Measurements from ENCODE around the gene ITGB2. TPM values are rescaled to one million over a fixed set of nuclear protein-coding genes. Genes with fewer than 3 reads are reported as not detected.

The ITGB2 gene
- total RNA-seq, 2 experiments from 2014 or later: 242 to 247 TPM

DNA sequence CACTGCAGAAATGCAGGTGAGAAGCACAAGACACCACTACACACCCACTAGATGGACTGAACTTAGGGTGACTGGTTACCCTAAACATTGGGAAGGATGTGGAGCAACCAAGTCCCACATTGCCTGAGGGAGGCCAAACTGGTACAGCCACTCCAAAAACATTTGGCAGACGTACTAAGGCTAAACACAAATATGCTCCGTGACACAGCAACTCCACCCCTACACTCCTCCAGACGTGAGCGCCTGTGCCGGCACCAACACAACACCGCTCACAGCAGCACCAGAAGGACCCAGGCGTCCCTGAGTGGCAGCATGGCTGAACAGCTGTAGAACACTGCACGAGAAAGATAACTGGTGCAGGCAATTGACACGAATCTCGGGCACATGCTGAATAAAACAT lies 61.9 kb downstream of the ITGB2 start:
- POLR2A ChIA-PET: no interaction called here
- no peak for DNase-seq
- Mint-ChIP-seq H3K27ac (no peak overlapping the region), H3K4me3 (no peak overlapping the region), H3K4me1 (ENCODE audit: low read depth) (peaks cover 21% of the 10 kb centered on the region), H3K36me3 (peaks cover 26% of the 10 kb centered on the region), H3K9me3 (no peaks in the 10 kb centered on the region), H3K27me3 (no peaks in the 10 kb centered on the region)
- CTCF ChIA-PET: no interaction called here
- intact Hi-C loops (cut with micrococcal nuclease): no loop called here

DNA sequence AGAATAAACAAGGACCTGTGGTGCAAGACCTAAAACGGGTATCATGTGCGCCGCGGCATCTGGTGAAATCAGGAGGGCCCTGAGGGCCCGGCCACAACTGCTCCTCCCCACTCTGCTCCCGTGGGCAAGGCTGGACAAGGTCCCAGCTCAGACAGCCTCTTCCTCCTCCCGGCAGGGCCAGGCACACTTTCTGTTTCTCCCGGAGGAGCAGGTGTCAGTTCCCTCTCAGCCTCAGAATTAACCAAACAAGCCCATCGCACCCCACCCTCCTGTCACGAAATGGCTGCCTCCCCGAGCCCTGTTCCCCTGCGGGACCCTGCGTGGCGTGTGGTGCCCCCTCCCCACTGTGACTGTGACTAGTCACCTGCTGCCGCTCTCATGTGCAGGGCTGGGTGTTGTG lies 62.4 kb downstream of the ITGB2 start:
- ChIA-PET CTCF (interaction anchor here (1.1 kb wide), 1 partner anchor 14 kb away, joined by 4 read pairs; no protein-coding TSS in a partner anchor), POLR2A (no interaction called here)
- DNase-seq: no peak
- Mint-ChIP-seq H3K4me3 (no peak overlapping the region), H3K27me3 (no peaks in the 10 kb centered on the region), H3K4me1 (ENCODE audit: low read depth) (peaks cover 19% of the 10 kb centered on the region), H3K9me3 (no peaks in the 10 kb centered on the region), H3K36me3 (peaks cover 29% of the 10 kb centered on the region), H3K27ac (no peak overlapping the region)
- intact Hi-C loops (cut with micrococcal nuclease): no loop called here

DNA sequence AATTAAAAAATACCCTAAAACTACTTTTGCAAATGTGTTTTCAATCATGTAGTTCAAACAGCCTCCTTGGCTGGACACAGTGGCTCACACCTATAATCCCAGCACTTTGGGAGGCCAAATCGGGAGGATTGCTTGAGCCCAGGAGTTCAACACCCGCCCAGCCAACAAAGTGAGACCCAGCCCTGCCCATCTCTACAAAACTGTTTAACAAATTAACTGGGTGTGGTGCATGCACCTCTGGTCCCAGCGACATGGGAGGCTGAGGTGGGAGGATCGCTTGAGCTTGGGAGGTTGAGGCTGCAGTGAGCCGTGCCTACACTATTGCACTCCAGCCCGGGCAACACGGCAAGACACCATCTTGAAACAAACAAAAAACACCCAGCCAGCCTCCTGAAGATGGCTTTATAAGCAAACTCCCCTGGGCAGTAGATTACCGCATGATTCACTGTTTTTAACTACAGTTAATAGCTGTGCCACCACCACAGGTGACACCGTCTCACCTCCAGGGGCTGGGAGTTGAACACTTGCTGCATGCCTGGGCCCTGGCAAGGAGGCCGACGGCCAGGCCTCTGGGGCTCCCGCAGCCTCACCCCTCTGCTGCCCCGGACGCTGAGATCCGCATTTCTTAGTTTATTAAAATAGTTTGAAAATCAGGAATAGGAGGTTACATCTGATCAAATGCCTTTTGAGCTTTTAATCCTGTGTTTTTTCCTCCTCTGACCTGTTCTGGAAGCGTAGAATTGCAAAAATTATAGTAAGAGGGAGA lies 63.4 kb downstream of the ITGB2 start:
- ChIA-PET POLR2A (no interaction called here), CTCF (interaction anchor here (0.8 to 1.1 kb wide), 2 partner anchors 15 to 57 kb away, joined by 3 to 4 read pairs; no protein-coding TSS in a partner anchor)
- H3K9me3 Mint-ChIP-seq: no peaks in the 10 kb centered on the region
- peak overlapping the region; percentile 28 for H3K27ac Mint-ChIP-seq
- no peaks in the 10 kb centered on the region for H3K27me3 Mint-ChIP-seq
- no peak for DNase-seq
- no peak overlapping the region for H3K4me3 Mint-ChIP-seq
- intact Hi-C loops (cut with micrococcal nuclease): no loop called here
- peaks cover 21% of the 10 kb centered on the region for H3K4me1 Mint-ChIP-seq (ENCODE audit: low read depth)
- peaks cover 29% of the 10 kb centered on the region for H3K36me3 Mint-ChIP-seq

DNA sequence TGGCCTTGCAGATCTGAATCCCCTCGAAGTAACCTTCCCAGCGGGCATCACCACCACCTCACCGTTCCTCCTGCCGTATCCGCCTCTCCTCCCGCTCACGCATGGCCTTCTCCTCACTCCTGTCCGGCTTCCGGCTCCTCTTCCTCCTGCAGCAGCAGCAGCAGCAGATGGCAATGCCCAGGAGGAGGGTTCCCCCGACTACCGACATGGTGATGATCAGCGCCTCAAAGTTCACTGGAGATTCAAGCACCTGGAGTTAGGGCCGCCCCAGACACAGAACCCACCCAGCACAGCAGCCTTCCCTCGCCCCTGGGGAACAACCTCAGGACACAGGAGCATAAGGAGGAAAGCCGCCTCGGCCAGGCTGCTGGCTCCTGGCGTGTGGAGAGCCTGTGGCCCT lies 64.6 kb downstream of the ITGB2 start:
- H3K27ac Mint-ChIP-seq: no peak overlapping the region
- ChIA-PET CTCF (no interaction called here), POLR2A (no interaction called here)
- H3K9me3 Mint-ChIP-seq: no peaks in the 10 kb centered on the region
- intact Hi-C loops (cut with micrococcal nuclease): no loop called here
- H3K4me1 Mint-ChIP-seq (ENCODE audit: low read depth): peaks cover 29% of the 10 kb centered on the region
- H3K4me3 Mint-ChIP-seq: no peak overlapping the region
- peaks cover 29% of the 10 kb centered on the region for H3K36me3 Mint-ChIP-seq
- DNase-seq: no peak
- H3K27me3 Mint-ChIP-seq: no peaks in the 10 kb centered on the region

DNA sequence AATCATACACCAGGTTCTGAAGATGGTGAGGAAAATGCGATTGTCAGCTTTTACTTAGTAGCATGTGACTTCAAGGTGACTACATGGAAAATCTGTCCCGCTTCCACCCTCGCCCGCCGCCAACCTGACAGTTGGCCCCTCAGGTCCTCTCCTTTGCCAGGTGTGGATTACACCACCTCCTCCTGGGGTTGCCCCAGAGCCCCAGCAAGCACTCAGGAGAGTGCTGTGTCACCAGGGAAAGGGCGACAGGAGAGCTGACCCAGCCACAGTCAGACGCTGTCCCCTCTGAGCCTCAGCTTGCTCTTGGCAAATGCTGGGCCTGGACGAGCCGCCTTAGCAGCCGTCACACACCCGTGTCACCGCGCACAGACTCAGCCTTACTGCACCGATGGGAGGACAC lies 65.1 kb downstream of the ITGB2 start:
- Mint-ChIP-seq H3K36me3 (peaks cover 32% of the 10 kb centered on the region), H3K9me3 (no peaks in the 10 kb centered on the region), H3K27me3 (no peaks in the 10 kb centered on the region), H3K27ac (no peak overlapping the region), H3K4me3 (no peak overlapping the region), H3K4me1 (ENCODE audit: low read depth) (peaks cover 32% of the 10 kb centered on the region)
- ChIA-PET POLR2A (no interaction called here), CTCF (no interaction called here)
- intact Hi-C loops (cut with micrococcal nuclease): no loop called here
- DNase-seq: no peak

DNA sequence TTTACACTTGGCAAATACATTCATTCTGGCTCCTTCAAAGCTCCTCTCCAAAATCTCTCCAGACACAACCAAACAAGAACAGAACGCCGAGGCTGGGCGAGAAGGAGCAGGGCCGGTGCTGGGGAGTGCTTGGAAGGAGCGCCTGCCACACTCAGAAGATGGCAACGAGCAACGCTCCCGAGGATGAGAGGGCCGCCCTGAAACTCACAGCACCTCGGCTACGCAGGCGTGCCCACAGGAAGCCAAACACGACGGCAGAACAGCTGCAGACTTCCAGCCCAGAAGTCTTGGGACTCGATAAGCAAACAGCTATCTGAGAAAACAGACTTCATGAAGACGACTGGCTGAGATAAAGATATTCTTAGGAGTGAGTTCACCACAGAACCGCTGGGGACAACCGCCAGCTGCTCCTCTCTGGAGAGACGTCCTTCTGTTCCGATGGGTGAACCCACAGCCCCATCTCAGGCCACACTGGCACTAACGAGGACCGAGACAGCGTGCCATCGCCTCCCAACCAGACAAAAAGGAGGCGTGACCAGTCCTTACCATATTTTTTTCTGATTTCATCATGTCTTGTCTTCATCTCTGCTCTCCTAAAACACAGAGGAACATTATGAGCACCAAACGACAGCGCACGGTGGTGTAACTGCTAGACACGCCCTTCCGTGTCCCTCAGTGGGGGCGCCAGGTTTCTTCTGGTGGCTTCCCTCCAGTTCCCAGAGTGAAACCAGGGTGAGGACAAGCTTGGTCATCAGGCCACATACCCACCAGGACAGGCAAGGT lies 65.8 kb downstream of the ITGB2 start:
- no peak overlapping the region for H3K4me3 Mint-ChIP-seq
- no peaks in the 10 kb centered on the region for H3K27me3 Mint-ChIP-seq
- H3K4me1 Mint-ChIP-seq (ENCODE audit: low read depth): peaks cover 28% of the 10 kb centered on the region
- no peaks in the 10 kb centered on the region for H3K9me3 Mint-ChIP-seq
- H3K27ac Mint-ChIP-seq: no peak overlapping the region
- ChIA-PET CTCF (no interaction called here), POLR2A (no interaction called here)
- DNase-seq: no peak
- intact Hi-C loops (cut with micrococcal nuclease): no loop called here
- peaks cover 32% of the 10 kb centered on the region for H3K36me3 Mint-ChIP-seq

DNA sequence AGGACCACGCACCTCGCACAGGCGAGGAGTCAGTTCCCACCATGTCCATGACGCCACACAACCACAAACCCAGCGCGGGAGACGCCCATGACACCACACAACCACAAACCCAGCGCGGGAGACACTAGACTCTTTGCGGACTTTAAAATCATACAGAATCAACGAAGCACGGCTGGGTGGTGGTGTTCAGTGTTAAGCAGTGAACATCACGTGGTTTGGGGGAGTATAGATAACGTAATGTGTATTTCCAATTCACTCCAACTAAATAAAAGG lies 66.4 kb downstream of the ITGB2 start:
- DNase-seq: no peak
- peaks cover 30% of the 10 kb centered on the region for H3K36me3 Mint-ChIP-seq
- no peak overlapping the region for H3K27ac Mint-ChIP-seq
- no peak overlapping the region for H3K4me3 Mint-ChIP-seq
- peaks cover 28% of the 10 kb centered on the region for H3K4me1 Mint-ChIP-seq (ENCODE audit: low read depth)
- no peaks in the 10 kb centered on the region for H3K9me3 Mint-ChIP-seq
- no peaks in the 10 kb centered on the region for H3K27me3 Mint-ChIP-seq
- POLR2A ChIA-PET: no interaction called here
- intact Hi-C loops (cut with micrococcal nuclease): no loop called here
- CTCF ChIA-PET: no interaction called here

DNA sequence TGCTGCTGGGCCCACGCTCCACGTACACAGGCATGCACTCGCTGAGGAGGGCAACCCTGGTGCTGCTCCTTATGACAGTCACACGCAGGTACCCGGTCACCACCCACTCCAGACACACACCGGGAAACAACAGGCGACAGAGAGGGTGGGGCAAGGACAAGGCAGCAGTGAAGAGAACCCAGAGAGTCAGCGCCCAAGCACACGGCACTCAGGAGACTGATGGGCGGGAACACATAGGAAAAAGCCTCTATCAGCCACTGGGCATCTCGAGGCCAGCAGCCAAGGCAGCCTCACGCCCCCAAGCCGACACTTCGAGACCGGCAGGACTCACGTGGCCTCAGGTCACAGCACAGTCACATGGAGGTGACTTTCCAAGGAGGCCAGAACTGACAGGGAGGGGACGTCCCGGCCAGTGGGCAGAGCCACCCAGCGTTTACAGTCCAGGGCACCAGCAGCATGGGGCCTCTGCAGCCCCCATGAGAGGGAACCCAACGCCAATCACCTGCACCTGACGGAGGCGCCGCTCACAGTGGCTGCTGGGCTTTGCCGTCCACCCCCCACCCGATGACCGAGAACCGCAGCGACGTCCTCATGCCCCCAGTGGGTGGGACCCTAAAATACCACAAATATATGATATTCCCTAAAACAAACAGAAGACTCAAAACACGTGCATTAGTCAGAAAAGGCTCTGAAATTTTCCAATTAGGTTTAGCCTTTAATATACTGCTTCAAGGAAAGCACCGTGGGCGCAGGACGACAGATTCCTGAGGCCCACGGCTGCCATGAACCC lies 66.9 kb downstream of the ITGB2 start:
- Mint-ChIP-seq H3K9me3 (no peaks in the 10 kb centered on the region), H3K27ac (peak overlapping the region; percentile 67), H3K4me1 (ENCODE audit: low read depth) (peaks cover 28% of the 10 kb centered on the region), H3K27me3 (no peaks in the 10 kb centered on the region), H3K36me3 (peaks cover 25% of the 10 kb centered on the region), H3K4me3 (no peak overlapping the region)
- ChIA-PET CTCF (no interaction called here), POLR2A (no interaction called here)
- no peak for DNase-seq
- intact Hi-C loops (cut with micrococcal nuclease): no loop called here

DNA sequence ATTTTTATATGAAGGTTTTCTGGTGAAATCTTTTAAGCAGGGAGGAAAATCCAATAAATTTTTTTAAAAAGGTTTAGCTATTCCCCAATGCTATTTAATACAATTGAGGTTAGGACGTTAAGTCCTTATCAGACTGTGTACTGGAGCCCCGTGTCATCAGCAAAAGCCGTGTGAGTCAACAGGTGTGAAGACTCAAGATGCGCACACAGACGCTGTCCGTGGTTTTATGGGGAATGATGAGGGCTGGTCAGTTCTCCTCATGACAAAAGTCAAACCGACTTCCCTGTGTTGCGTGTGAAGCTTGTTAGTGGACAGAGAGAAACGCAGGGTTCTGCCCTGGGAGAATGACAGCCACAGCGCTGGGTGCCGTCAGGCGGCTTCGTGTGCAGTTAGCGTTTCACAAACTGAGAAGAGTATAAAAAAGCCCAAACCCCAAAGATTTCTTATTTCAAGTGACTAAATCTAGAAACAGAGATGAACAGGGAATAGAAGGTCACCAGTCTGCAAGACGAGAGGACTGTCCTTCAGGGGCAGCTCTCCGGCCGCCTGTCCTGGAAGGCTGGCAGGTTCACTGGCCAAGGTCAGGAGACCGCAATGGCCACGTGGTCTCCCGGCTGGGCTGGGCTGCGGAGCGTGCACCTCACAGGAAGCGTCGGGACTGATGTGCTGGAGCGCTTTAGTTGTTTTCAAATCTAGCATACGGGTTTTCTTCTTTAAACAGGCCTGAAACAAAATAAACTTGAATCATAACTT lies 69.6 kb downstream of the ITGB2 start:
- intact Hi-C loops (cut with micrococcal nuclease): no loop called here
- POLR2A ChIA-PET: no interaction called here
- no peak for DNase-seq
- H3K9me3 Mint-ChIP-seq: no peaks in the 10 kb centered on the region
- peaks cover 36% of the 10 kb centered on the region for H3K4me1 Mint-ChIP-seq (ENCODE audit: low read depth)
- no peak overlapping the region for H3K4me3 Mint-ChIP-seq
- peaks cover 24% of the 10 kb centered on the region for H3K36me3 Mint-ChIP-seq
- H3K27me3 Mint-ChIP-seq: no peaks in the 10 kb centered on the region
- CTCF ChIA-PET: interaction anchor here (0.9 to 1.6 kb wide), 3 partner anchors 22 to 277 kb away, joined by 3 read pairs; partner anchors contain the start of gene PTTG1IP
- peak overlapping the region; percentile 32 for H3K27ac Mint-ChIP-seq

DNA sequence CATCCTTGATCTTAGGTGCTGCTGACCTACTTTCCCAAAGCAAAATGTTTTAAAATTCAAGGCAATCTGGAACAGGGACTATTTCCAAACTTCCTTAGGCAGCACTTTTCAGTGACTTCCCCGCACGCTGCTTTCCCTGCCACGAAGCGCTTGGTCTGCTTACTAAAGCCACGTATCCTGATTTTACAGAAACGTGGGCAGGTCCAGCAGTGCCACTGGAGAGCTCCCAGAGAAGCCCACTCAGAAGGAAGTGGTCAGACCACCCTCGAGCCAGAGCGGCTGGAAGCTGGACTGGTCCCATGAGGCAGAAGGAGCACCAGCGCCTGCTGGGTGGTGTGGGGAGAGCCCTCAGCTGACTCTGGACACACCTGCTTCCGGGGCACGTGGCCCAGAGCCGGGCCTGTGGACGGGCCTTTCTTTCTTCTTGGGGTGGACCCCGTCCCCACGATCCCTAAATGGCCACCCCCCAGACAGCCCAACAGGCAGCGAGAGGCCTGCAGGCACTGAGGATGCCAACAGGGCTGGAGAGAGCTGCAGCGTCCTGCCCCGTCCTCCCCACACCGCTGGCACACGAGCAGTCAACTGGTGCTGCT lies 70.4 kb downstream of the ITGB2 start:
- CTCF ChIA-PET: interaction anchor here (0.5 to 1.1 kb wide), 3 partner anchors 25 to 278 kb away, joined by 3 read pairs; no protein-coding TSS in a partner anchor
- POLR2A ChIA-PET: no interaction called here
- Mint-ChIP-seq H3K27ac (no peak overlapping the region), H3K4me3 (no peak overlapping the region), H3K4me1 (ENCODE audit: low read depth) (peaks cover 40% of the 10 kb centered on the region), H3K27me3 (no peaks in the 10 kb centered on the region), H3K9me3 (no peaks in the 10 kb centered on the region), H3K36me3 (peaks cover 24% of the 10 kb centered on the region)
- no peak for DNase-seq
- intact Hi-C loops (cut with micrococcal nuclease): no loop called here

DNA sequence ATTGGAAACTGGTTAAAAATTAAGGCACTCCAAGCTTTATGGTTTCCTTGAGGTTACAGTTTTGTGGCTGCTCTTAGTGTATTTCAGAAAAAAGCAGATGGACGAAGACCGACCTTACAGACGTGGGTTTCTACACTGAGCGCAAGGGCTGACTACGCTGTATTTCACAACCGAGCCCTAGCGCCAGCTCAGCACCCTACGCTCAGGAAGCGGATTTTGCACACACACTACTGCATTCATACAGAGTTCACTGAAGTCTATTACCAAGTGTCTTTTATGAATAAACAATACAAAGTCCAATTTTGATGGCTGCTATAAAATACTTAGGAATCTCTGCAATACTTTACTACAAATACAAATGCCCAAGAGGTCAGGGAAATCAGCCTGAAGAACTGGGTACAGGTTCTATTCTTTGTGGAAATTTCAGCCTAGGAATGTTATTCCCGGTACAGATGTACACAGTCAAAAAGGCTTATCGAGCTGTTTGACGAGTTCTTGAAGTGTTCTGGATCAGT lies 71.0 kb downstream of the ITGB2 start:
- DNase-seq: no peak
- POLR2A ChIA-PET: no interaction called here
- no peaks in the 10 kb centered on the region for H3K27me3 Mint-ChIP-seq
- peaks cover 19% of the 10 kb centered on the region for H3K36me3 Mint-ChIP-seq
- no peak overlapping the region for H3K27ac Mint-ChIP-seq
- peaks cover 39% of the 10 kb centered on the region for H3K4me1 Mint-ChIP-seq (ENCODE audit: low read depth)
- intact Hi-C loops (cut with micrococcal nuclease): no loop called here
- CTCF ChIA-PET: interaction anchor here (0.5 kb wide), 1 partner anchor 46 kb away, joined by 3 read pairs; no protein-coding TSS in a partner anchor
- no peak overlapping the region for H3K4me3 Mint-ChIP-seq
- no peaks in the 10 kb centered on the region for H3K9me3 Mint-ChIP-seq

All from activated CD4-positive, alpha-beta memory T cell treated with anti-CD3 and anti-CD28 coated beads for 36 hours (primary cell).